C4-2B (cell line): Measurements from ENCODE around the gene TFDP3.

Experiments used
- H3K27ac ChIP-seq: fragments of 450-650 bp; 2 replicates; pipeline ENCODE4 v1.5.1; 2017
- CTCF ChIP-seq: fragments of 450-650 bp; conservative IDR thresholded peaks from 2 replicates; pipeline ENCODE4 v1.5.1; 2017; ENCODE audit warnings: mild to moderate bottlenecking
- ZFX ChIP-seq: fragments of 450-650 bp; IDR thresholded peaks from 2 replicates; pipeline ENCODE4 v1.6.1; 2017

Gene TFDP3

GRCh38 chrX:133188631-133189030 lies 29.5 kb downstream of the TFDP3 start:
- TF ChIP-seq CTCF, result no peak
- TF ChIP-seq ZFX, result no peak
- H3K27ac ChIP-seq, result no peak overlapping the region

GRCh38 chrX:133185938-133186337 lies 32.2 kb downstream of the TFDP3 start:
- no peak overlapping the region for H3K27ac ChIP-seq
- TF ChIP-seq ZFX (no peak), CTCF (no peak)

- no peak overlapping the region for H3K27ac ChIP-seq
- TF ChIP-seq CTCF (no peak), ZFX (no peak)
These were observed 33.0 kb downstream of the TFDP3 start for GRCh38 chrX:133185119-133185518.

- no peak for TF ChIP-seq ZFX
- TF ChIP-seq CTCF, result no peak
- no peak overlapping the region for H3K27ac ChIP-seq
These were observed 34.3 kb downstream of the TFDP3 start for GRCh38 chrX:133183806-133184205.

GRCh38 chrX:133179500-133179899 lies 38.7 kb downstream of the TFDP3 start:
- H3K27ac ChIP-seq, result no peak overlapping the region
- TF ChIP-seq ZFX (no peak), CTCF (no peak)

- TF ChIP-seq ZFX, result no peak
- TF ChIP-seq CTCF, result no peak
- no peak overlapping the region for H3K27ac ChIP-seq
These were observed 41.0 kb downstream of the TFDP3 start for GRCh38 chrX:133177202-133177601.

GRCh38 chrX:133175605-133176004 lies 42.5 kb downstream of the TFDP3 start:
- TF ChIP-seq ZFX (no peak), CTCF (no peak)
- H3K27ac ChIP-seq, result no peak overlapping the region
